Measurements from ENCODE around the gene RAB43.

Gene RAB43

DNA sequence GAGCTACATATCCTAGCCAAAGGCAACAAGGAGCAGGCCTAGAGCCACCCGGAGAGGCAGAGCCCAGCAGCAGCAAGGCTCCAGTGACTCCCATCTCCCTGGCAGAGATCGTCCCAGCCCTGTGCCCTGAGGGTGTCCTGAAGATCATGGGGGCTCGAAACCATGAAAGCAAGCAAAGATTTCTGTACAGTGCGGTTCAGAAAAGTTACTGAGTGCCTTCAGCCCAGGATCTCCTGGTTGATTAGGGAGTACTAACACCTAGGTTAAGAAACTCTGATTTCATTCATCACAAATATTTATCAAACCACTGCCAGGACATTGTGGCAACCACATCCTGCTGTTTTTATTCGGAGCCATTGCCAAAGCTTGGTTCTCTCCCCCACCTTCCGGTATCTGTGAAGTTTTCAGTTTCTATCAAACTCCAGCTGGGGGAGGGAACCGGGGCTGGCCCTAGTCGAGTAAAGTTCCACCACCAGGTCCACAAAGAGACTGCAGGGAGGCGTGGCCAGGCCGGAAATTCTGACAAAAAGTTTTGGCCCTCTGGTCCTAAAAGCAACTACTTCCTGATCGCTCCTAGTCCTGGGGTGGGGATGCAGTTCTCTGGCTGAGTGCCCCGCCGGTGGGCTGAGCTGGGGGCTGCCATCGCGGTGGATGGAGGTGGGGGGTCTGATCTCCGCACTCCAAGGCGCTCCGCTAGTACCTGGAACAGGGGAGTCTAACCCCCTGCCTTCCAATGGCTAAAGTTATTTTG lies 1.2 kb downstream of the RAB43 start:
- TF ChIP-seq, protein P1, sequence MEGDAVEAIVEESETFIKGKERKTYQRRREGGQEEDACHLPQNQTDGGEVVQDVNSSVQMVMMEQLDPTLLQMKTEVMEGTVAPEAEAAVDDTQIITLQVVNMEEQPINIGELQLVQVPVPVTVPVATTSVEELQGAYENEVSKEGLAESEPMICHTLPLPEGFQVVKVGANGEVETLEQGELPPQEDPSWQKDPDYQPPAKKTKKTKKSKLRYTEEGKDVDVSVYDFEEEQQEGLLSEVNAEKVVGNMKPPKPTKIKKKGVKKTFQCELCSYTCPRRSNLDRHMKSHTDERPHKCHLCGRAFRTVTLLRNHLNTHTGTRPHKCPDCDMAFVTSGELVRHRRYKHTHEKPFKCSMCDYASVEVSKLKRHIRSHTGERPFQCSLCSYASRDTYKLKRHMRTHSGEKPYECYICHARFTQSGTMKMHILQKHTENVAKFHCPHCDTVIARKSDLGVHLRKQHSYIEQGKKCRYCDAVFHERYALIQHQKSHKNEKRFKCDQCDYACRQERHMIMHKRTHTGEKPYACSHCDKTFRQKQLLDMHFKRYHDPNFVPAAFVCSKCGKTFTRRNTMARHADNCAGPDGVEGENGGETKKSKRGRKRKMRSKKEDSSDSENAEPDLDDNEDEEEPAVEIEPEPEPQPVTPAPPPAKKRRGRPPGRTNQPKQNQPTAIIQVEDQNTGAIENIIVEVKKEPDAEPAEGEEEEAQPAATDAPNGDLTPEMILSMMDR (conservative IDR thresholded peaks at IDR 0.05; ENCODE audit: low read depth, low read length) = peak; percentile 49
- H3K4me3 ChIP-seq (ENCODE audit: low read depth, low read length) = peak overlapping the region; percentile 87
- peak; percentile 92 for DNase-seq (ENCODE audit: low read depth)

DNA sequence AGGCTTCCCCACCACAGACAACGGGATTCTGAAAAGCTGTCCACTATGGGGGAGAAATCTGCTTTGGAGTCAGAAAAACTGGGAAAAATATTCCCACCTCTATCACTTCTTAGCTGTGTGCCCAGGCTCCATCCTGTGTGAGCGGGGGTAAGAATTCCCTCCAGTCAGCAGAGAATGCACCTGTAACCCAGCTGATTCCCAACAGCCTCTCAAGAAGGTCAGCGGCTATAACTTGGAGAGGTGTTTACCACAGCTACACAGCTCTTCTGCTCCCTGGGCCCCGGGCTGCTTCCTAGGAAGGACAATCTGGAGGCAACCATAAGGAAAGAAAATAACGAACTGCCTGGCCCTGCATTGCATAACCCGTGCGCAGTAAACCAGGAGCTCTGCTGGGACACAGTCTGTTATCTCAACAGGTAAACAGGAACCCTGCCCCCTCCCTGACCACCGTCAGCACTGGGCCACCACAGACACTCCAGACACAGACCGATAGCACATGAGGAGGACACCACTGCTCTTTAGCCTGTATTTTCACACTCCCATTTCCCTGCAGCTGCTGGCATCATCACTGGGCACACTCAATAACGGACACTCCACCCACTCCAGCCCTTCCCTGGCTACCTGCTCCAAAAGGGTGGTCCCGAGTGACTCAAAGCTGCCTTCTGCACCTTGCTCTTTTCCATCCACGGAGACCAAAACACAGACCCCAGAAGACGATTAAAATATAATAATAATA lies 2.1 kb downstream of the RAB43 start:
- peak; percentile 17 for DNase-seq (ENCODE audit: low read depth)
- peak overlapping the region; percentile 87 for H3K4me3 ChIP-seq (ENCODE audit: low read depth, low read length)
- TF ChIP-seq, protein P1 (conservative IDR thresholded peaks at IDR 0.05; ENCODE audit: low read depth, low read length) = no peak

DNA sequence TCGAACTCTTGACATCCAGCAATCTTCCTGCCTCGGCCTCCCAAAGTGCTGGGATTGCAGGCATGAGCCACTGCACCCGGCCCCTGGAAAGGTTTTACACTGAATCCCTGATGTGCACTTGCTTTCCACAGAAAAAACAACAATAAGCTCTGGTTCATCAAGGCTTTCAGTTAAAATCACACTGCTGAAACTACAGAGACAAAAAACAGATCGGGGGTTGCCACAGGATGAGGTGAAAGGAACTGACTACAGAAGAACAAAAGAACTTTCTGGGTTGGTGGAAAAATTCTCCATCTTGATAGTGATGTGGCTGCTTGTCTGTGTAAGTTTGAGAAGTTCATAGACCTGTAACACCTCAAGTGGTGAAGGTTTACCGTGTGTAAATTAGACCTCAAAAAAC lies 2.9 kb downstream of the RAB43 start:
- H3K4me3 ChIP-seq (ENCODE audit: low read depth, low read length) = peak overlapping the region; percentile 87
- no peak for DNase-seq (ENCODE audit: low read depth)
- TF ChIP-seq, protein P1 (conservative IDR thresholded peaks at IDR 0.05; ENCODE audit: low read depth, low read length) = no peak

DNA sequence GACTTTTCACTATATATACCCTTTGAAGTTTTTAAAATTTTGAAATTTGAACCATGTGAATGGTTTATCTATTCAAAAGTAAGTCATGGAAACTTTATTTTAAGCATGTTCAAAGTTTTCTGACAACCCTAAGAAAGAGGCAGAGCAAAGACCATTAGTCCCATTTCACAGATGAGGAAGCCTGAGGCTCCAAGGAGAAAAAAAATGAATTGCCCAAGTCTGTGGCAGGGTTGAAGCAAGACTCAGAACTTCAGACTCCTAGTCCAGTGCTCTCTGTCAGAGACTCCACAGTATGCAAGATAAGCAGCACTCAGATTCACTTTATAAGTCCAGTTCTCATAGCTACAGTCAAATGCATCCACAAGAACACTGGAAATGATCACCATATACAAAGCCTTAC lies 4.5 kb downstream of the RAB43 start:
- no peak overlapping the region for H3K4me3 ChIP-seq (ENCODE audit: low read depth, low read length)
- TF ChIP-seq, protein P1 (conservative IDR thresholded peaks at IDR 0.05; ENCODE audit: low read depth, low read length) = no peak
- DNase-seq (ENCODE audit: low read depth) = no peak

DNA sequence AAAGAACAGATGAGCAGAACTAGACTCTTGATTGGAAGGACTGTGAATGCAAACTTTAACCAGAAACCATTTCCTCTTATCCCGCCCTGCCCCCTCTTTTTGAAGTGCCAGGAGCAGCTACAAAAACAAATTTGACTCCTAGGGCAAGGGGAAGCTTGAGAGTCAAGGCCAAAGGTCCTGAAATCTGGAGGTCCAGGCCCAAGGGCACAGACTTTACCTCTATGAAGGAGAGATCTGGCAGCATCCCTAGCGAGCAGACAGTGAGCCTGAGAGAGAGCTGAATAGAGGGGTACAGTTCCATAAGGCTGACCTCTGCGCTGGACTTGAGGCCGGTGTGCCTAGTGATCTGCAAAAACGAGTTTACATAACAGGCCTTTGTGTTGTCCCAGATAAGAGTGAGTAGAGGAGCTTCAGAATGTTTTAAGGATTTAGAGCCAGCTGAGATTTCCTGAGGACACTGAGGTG lies 5.1 kb downstream of the RAB43 start:
- no peak overlapping the region for H3K4me3 ChIP-seq (ENCODE audit: low read depth, low read length)
- DNase-seq (ENCODE audit: low read depth) = peak; percentile 15
- TF ChIP-seq, protein P1 (conservative IDR thresholded peaks at IDR 0.05; ENCODE audit: low read depth, low read length) = no peak

DNA sequence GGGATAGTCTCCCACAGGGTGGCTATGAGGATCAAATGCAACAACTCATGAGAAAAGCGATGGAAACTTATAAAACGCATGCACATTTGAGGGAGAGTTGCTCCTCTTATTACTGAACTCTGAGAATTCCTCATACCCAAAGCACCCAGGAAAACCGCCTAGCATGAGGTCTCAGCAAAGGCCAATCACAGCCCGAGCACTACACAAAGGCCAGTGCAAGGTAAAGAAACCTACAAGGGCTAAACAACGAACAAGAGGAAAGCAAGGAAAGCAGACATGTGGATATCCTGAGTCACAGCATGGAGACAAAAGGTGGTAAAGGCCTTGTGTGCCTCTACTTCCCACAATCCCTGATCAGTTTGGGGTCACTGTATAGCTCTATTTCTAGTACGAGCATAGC lies 7.1 kb downstream of the RAB43 start:
- TF ChIP-seq, protein P1 (conservative IDR thresholded peaks at IDR 0.05; ENCODE audit: low read depth, low read length) = no peak
- no peak for DNase-seq (ENCODE audit: low read depth)
- H3K4me3 ChIP-seq (ENCODE audit: low read depth, low read length) = no peak overlapping the region

Data from choroid plexus epithelial cell (primary cell).